ENCODE results near the gene NOS1. TPM values are rescaled to one million over a fixed set of nuclear protein-coding genes. Genes with fewer than 3 reads are reported as not detected.

Gene NOS1
- total RNA-seq, 1 experiment from 2014 or later: 2.3 TPM

DNA sequence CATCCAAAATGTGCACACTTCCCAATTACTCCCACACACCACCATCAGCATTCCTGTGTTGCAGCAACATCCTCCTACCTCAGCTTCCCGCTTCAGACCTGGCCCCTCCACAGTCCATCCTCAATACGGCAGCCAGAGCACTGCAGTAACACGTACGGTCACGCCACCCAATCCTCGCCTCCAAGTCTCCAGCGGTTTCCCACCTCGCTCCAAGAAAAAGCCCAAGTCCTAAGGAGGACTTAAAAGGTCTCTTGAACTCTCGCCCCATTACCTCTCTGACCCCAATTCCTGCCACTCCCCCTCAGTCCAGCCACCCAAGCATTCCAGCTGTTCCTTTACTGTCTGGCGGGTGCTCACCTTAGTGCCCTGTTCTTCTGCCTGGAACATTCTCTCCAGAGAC is 183.1 kb downstream of the NOS1 start:
- no peaks in the 10 kb centered on the region for H3K27me3 Mint-ChIP-seq (ENCODE audit: low read depth)
- no peaks in the 10 kb centered on the region for H3K4me1 Mint-ChIP-seq
- DNase-seq: no peak
- no peaks in the 10 kb centered on the region for H3K4me1 ChIP-seq (ENCODE audit: insufficient read depth, low read length)
- no peaks in the 10 kb centered on the region for H4K20me1 ChIP-seq (ENCODE audit: control insufficient read depth, insufficient read depth, insufficient read length)
- H3K56ac ChIP-seq (ENCODE audit: insufficient read length, low read depth, low read length): no peak overlapping the region
- H2BK20ac ChIP-seq (ENCODE audit: low read depth, low read length, poor library complexity, severe bottlenecking): no peak overlapping the region
- H3K79me2 ChIP-seq (ENCODE audit: insufficient read depth, low read length): no peaks in the 10 kb centered on the region; the same call in 1 of the 2 replicates
- H4K91ac ChIP-seq (ENCODE audit: insufficient read length, low read depth, low read length): no peak overlapping the region
- no peak overlapping the region for H2BK15ac ChIP-seq (ENCODE audit: low read depth, low read length)
- peaks cover 42 to 93% (median 82%) of the 10 kb centered on the region in 3 experiments for H3K36me3 Mint-ChIP-seq (ENCODE audit: insufficient read depth in 1 of 3, low read depth in 3 of 3)
- H3K18ac ChIP-seq (ENCODE audit: insufficient read length, low read depth, low read length): no peak overlapping the region
- no peak overlapping the region for H3T11ph ChIP-seq (ENCODE audit: low read length)
- no peaks in the 10 kb centered on the region for H3K9me3 Mint-ChIP-seq
- H3K23ac ChIP-seq (ENCODE audit: insufficient read length, low read depth, low read length): no peak overlapping the region
- WGBS (ENCODE audit: extremely low coverage, insufficient read length, low lambda C conversion rate): no CpG with 5 or more reads among the region's 10 CpGs
- H3K4me2 ChIP-seq (ENCODE audit: insufficient read depth, insufficient read length, low read length): no peak overlapping the region
- H3K27me3 ChIP-seq (ENCODE audit: insufficient read depth, low read length): no peaks in the 10 kb centered on the region
- no peak overlapping the region for H2AFZ ChIP-seq (ENCODE audit: low read length)
- no peak overlapping the region for H3K4me3 Mint-ChIP-seq
- H3K14ac ChIP-seq (ENCODE audit: insufficient read depth, low read length): no peak overlapping the region
- H3K9me3 ChIP-seq (ENCODE audit: control insufficient read depth, low read depth, low read length): no peaks in the 10 kb centered on the region
- no peak overlapping the region for H4K8ac ChIP-seq (replicated peaks; ENCODE audit: insufficient read length, low read depth, low read length)
- no peaks in the 10 kb centered on the region for H3K23me2 ChIP-seq (ENCODE audit: insufficient read length, low read depth, low read length, poor library complexity, severe bottlenecking)
- no peak overlapping the region for H3K4ac ChIP-seq (ENCODE audit: low read depth, low read length)
- H3K9ac ChIP-seq (ENCODE audit: extremely low read depth, insufficient read length, low read length): no peak overlapping the region
- TF ChIP-seq, protein P1, sequence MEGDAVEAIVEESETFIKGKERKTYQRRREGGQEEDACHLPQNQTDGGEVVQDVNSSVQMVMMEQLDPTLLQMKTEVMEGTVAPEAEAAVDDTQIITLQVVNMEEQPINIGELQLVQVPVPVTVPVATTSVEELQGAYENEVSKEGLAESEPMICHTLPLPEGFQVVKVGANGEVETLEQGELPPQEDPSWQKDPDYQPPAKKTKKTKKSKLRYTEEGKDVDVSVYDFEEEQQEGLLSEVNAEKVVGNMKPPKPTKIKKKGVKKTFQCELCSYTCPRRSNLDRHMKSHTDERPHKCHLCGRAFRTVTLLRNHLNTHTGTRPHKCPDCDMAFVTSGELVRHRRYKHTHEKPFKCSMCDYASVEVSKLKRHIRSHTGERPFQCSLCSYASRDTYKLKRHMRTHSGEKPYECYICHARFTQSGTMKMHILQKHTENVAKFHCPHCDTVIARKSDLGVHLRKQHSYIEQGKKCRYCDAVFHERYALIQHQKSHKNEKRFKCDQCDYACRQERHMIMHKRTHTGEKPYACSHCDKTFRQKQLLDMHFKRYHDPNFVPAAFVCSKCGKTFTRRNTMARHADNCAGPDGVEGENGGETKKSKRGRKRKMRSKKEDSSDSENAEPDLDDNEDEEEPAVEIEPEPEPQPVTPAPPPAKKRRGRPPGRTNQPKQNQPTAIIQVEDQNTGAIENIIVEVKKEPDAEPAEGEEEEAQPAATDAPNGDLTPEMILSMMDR (conservative IDR thresholded peaks at IDR 0.05): no peak
- H2BK5ac ChIP-seq (ENCODE audit: insufficient read length, low read length): no peak overlapping the region
- peak overlapping the region in 2 of 3 experiments; percentile 25 to 45; a peak in 4 of 7 replicates for H3K27ac Mint-ChIP-seq
- H2BK120ac ChIP-seq (ENCODE audit: low read depth, low read length, poor library complexity, severe bottlenecking): no peak overlapping the region
- H3K27ac ChIP-seq (ENCODE audit: insufficient read length, low read depth, low read length): no peak overlapping the region
- H4K5ac ChIP-seq (ENCODE audit: insufficient read length, low read depth, low read length): no peak overlapping the region
- no peaks in the 10 kb centered on the region for H3K79me1 ChIP-seq (ENCODE audit: insufficient read depth, low read depth, low read length, poor library complexity, severe bottlenecking)
- no peak overlapping the region for H2AK5ac ChIP-seq (ENCODE audit: insufficient read length, low read length)
- no peak overlapping the region for H2BK12ac ChIP-seq (ENCODE audit: insufficient read length, low read depth, low read length)
